ENCODE measurements around the gene WDR7.

WDR7 gene

GRCh38 chr18:56815926-56816325 is 164.8 kb downstream of the WDR7 start:
- DNase-seq = no peak

- no peak for DNase-seq
Observed at GRCh38 chr18:56823986-56824565, 172.9 kb downstream of the WDR7 start.

- DNase-seq = no peak
Observed at GRCh38 chr18:56825321-56825720, 174.2 kb downstream of the WDR7 start.

DNA sequence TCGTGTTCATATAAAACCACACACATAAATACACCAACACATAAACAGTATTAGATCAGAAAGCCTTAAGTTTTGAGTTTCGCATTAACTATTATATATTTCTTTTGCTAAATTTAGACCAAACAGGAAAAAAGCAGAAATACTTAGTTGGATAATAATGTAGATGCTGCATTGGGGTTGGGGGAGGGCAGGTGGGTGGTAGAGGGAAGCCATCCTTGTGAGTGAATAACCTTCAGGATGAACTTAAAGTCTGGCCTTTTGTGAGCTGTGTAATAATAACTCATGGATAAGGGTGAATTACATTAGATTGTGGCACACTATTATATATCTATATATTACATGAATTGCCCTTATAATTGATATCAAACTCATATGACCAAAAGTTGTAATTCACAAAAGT is 174.7 kb downstream of the WDR7 start:
- DNase-seq = no peak

DNA sequence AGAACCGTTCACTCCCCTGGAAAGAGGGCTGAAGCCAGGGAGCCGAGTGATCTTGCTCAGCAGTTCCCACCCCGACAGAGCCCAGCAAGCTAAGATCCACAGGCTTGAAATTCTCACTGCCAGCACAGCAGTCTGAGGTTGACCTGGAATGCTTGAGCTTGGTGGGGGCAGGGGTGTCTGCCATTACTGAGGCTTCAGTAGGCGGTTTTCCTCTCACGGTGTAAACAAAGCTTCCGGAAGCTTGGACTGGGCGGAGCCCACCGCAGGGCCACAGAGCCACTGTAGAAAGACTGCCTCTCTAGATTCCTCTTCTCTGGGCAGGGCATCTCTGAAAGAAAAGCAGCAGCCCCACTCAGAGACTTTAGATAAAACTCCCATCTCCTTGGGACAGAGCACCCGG is 180.8 kb downstream of the WDR7 start:
- no peak for DNase-seq

GRCh38 chr18:56835331-56835730 is 184.2 kb downstream of the WDR7 start:
- DNase-seq = no peak

GRCh38 chr18:56836173-56836572 is 185.0 kb downstream of the WDR7 start:
- DNase-seq = no peak

DNA sequence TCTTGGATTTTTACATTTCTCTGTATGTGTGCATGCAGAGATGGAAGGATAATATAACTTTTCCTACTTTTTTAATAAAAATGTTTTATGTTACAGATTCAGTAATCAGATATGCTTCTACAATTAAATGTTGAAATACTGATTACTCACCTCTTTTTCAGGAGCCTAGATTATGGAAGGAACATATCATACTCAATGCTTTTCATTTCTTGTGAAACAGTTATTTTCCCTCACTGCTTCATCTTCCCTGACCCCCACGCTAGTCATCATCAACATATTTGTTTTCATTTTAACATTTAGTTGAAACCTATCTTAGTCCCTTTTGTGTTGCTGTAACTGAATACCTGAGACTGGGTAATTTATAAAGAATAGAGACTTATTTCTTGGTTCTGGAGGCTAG is 190.7 kb downstream of the WDR7 start:
- DNase-seq = no peak

- DNase-seq = no peak
Observed at GRCh38 chr18:56843241-56843640, 192.1 kb downstream of the WDR7 start.

DNA sequence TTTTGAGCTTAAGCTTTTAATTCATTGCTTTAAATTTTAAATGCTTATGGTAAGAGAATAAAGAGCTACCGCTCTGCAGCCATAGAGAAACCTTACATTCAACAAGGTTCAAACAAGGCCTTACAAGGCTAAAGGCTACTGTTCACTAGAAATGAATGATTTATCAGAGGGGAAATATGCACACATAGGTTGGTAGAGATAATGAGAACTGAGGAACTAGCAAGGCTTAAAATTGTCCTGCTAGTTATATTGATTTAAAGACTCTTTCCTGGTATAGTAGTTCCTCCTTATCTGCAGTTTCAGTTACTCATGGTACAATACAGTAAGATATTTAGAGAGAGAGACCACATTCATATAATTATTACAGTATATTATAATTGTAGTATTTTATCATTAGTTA is 193.4 kb downstream of the WDR7 start:
- DNase-seq = no peak

DNA sequence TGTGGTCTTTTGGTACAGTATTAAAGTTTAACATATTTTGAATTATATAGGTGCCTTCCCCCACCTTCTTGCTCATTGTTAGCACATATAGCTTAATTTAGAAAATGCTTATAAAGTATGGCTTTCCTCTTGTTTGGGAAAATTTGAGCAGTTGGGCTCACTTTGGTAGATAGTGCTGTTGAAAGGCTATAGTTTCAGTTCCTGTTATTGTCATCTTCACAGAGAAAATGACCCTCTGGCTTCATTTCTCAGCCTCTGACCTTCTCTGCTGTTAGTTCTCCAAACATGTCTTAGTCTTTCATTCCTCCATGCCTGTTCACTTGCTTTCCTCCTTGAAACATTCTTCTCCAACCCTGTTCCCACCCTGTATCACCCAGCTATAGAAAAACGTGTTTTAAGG is 200.6 kb downstream of the WDR7 start:
- DNase-seq = no peak

- DNase-seq = no peak
Observed at GRCh38 chr18:56853961-56854360, 202.8 kb downstream of the WDR7 start.

GRCh38 chr18:56861244-56861643 is 210.1 kb downstream of the WDR7 start:
- DNase-seq = no peak

DNA sequence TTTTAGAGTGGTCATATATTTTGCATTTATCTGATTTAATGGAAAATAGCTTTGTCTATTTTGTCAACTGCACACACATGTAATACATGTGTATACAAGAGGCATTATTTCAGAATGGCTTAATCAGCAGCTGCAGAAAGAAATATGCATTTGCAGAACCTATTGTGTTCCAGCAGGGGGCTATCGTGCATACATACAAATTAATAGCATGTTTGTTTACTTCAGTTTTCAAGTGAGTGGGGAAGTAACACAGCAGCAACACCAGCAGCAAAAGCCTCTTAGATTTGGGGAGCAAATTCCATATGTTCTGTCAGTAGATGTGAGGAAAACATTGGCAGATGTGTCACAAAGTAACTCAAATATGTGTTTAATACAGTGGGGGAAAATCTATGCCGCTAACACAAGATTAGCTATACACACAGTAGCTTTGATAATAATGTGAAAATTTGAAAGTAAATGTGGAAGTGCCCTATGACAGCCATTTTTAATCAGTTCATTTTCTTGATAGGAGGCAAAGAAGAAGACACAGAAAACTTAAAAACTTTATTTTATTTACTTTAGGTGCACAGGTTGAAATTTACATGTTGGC is 218.1 kb downstream of the WDR7 start:
- DNase-seq = no peak

DNA sequence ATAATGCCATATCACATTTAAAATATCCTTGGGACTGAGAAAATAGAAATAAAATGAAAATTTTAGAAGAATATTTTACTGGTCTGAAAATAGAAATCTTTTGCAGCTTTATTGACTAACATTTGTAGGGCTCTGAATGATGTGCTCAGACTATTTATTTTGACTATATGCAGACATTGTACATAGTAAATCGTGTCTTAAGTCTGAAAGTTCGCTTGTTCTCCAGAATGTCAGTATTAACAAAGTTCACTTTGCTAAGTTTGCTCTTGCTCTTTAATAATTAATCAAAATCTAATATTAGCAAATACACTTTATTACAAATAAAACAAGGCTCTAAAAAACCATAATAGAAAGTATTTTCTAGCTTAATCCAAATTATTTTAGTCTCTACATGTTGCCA is 219.8 kb downstream of the WDR7 start:
- no peak for DNase-seq

- no peak for DNase-seq
Observed at GRCh38 chr18:56872140-56872539, 221.0 kb downstream of the WDR7 start.

GRCh38 chr18:56873441-56874140 is 222.4 kb downstream of the WDR7 start:
- no peak for DNase-seq

- DNase-seq = no peak
Observed at GRCh38 chr18:56878711-56879110, 227.6 kb downstream of the WDR7 start.

- no peak for DNase-seq
Observed at GRCh38 chr18:56884511-56884910, 233.4 kb downstream of the WDR7 start.

- no peak for DNase-seq
Observed at GRCh38 chr18:56888978-56889377, 237.8 kb downstream of the WDR7 start.

DNA sequence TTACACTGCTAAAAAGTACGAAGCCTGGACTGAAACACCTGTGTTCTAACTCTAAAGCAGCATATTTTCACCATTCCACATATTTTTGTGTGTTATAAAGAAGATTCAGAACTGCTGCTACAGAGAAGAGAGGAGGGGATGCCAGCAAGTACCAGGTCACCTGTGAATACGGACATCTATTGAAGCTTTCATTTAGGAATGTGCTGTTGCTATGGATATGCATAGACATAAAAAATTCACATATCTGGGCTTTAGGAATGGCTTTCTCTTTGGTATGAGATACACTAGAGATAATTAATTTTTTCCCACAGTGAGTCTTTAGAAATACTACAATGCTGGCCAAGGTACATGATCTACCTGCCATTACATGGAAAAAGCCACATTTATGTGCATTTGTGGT is 238.5 kb downstream of the WDR7 start:
- no peak for DNase-seq

DNA sequence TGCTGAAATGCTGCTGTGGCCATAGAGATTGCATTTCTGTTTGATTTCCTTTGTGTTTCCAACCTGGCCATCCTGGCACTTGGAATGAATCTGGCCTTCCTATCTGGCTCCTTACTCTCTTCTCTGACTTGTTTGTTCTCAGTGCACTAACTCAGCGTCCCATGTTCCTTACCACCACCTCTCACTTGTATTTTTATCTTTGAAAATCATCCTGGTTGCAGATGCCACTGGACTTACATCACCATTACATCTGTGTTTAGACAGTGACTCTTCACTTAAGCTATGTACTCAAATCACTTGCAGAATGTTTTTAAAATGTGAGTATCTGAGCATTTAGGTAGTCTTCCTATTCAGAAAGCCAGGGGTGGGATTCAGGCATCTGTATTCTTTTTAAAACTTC is 239.5 kb downstream of the WDR7 start:
- DNase-seq = no peak

GRCh38 chr18:56891116-56891515 is 240.0 kb downstream of the WDR7 start:
- no peak for DNase-seq

GRCh38 chr18:56891870-56892269 is 240.7 kb downstream of the WDR7 start:
- DNase-seq = no peak

DNA sequence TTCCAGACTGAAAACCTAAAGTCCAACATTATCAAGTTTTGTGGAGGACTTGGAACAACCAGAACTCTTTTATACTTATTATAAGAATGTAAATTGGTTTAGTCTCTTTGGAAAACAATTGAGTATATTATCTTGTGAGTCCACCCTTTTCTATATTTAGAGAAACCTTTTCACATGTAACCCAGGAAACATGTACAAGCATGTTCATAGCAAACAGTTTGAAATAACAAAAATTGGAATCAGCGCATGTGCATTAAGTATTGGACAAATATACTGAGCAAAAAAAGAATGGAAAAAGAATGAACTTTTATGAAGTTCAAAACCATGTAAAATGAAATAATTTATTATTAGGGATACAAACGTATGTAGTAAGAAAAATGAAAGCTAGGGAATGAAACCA is 246.0 kb downstream of the WDR7 start:
- DNase-seq = no peak
